ENCODE results near the gene KIAA1671.

Gene KIAA1671

DNA sequence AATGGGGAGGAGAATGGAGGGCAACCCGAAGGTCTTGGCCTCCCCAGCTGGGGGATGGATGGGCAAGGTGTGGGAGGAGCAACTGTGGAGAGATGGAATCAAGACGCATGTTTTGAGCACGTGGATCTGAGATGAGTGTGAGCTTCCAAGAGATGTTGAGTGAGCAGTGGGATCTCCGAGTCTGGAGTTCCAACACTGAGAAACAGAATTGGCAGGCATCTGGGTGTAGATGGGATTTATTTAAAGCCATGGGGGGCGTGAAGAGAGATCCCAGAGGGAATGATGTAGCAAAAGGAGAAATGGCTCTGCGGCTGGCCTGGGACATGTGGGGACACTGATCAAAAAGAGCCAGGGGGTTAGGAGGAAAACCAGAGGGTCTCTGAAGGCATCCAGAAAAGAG lies 95.6 kb downstream of the KIAA1671 start:
- Histone ChIP-seq H3K9ac (ENCODE audit: low read length) (no peak overlapping the region), H3K27me3 (ENCODE audit: control insufficient read depth, insufficient read depth, low read length) (no peaks in the 10 kb centered on the region), H3K36me3 (ENCODE audit: control insufficient read depth, insufficient read depth, low read length) (peaks cover 27% of the 10 kb centered on the region), H3K4me3 (ENCODE audit: low read depth, low read length) (no peak overlapping the region), H3K9me3 (ENCODE audit: control insufficient read depth, insufficient read depth, low read depth, low read length) (peaks cover 9% of the 10 kb centered on the region), H3K4me1 (ENCODE audit: control insufficient read depth, insufficient read depth, low read length) (no peaks in the 10 kb centered on the region), H3K27ac (ENCODE audit: low read depth, low read length) (no peak overlapping the region)

DNA sequence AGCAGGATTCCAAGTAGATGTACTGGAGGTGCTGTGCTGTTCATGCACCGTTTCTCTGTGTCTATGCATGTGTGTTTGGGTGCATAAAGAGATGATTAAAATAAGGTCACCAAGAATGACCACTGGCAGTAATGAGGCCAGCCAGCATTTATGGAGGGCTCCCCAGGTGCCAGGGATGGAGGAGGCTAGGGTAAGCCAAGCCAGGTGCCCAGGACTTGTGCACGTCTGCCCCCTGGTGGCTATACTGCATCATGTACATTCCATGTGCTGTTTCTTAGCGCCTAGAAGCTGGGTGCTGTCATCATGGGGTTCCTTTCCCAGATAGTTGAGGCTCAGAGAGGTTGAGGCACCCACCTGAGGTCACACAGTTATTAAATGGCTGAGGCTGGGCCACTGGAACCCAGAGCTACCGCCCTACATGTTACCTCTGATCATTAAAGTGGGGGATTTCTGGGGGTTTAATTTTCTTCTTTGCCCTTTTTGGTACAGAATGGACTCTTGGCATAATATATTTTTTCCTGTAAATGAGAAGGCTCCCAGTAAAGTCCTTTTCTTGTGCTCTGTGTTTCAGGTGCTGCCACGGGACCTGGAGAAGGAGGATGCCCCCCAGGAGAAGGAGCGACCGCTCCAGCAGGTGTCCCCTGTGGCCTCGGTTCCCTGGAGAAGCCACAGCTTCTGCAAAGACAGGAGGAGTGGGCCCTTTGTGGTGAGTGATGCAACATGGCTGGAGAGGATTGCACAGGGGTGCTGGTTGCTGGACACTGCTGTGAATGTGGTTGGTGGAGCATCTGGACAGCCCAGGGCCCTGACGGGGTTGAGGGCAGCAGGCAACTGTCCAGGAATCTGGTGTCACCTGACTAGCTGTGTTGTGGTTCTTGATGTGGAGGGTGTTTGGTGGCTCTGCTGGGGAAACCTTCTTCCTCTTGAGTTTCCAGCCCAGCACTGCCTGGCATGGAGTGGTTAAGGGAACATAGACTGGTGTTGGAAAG lies 96.4 kb downstream of the KIAA1671 start:
- Histone ChIP-seq H3K27ac (ENCODE audit: low read depth, low read length) (no peak overlapping the region), H3K36me3 (ENCODE audit: control insufficient read depth, insufficient read depth, low read length) (peaks cover 23% of the 10 kb centered on the region), H3K9ac (ENCODE audit: low read length) (no peak overlapping the region), H3K9me3 (ENCODE audit: control insufficient read depth, insufficient read depth, low read depth, low read length) (peaks cover 9% of the 10 kb centered on the region), H3K4me3 (ENCODE audit: low read depth, low read length) (no peak overlapping the region), H3K27me3 (ENCODE audit: control insufficient read depth, insufficient read depth, low read length) (no peaks in the 10 kb centered on the region), H3K4me1 (ENCODE audit: control insufficient read depth, insufficient read depth, low read length) (no peaks in the 10 kb centered on the region)

GRCh38 chr22:25049770-25050169 lies 97.3 kb downstream of the KIAA1671 start:
- Histone ChIP-seq H3K27me3 (ENCODE audit: control insufficient read depth, insufficient read depth, low read length) (no peaks in the 10 kb centered on the region), H3K36me3 (ENCODE audit: control insufficient read depth, insufficient read depth, low read length) (peaks cover 20% of the 10 kb centered on the region), H3K9ac (ENCODE audit: low read length) (no peak overlapping the region), H3K4me3 (ENCODE audit: low read depth, low read length) (no peak overlapping the region), H3K9me3 (ENCODE audit: control insufficient read depth, insufficient read depth, low read depth, low read length) (peaks cover 9% of the 10 kb centered on the region), H3K27ac (ENCODE audit: low read depth, low read length) (no peak overlapping the region), H3K4me1 (ENCODE audit: control insufficient read depth, insufficient read depth, low read length) (no peaks in the 10 kb centered on the region)

DNA sequence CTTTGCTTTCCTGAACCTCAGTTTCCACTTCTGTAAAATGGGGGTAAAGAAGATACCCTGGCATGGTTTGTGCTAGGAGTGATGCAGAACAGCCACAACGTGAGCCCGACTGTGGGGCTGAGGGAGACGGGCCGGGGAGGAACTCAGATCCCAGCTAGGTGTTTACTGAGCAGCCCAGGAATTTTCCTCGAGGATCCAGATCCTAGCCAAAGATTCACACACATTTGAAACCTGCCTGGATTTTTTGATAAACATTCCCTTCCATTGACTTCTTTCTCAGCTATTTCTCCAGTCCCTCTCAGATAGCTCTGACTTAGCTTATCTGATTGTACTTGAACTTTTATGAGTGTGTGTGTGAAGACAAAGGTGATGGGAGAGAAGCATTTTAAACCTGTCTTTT lies 98.0 kb downstream of the KIAA1671 start:
- H3K4me1 ChIP-seq (ENCODE audit: control insufficient read depth, insufficient read depth, low read length): no peaks in the 10 kb centered on the region
- H3K4me3 ChIP-seq (ENCODE audit: low read depth, low read length): no peak overlapping the region
- no peak overlapping the region for H3K9ac ChIP-seq (ENCODE audit: low read length)
- H3K27me3 ChIP-seq (ENCODE audit: control insufficient read depth, insufficient read depth, low read length): no peaks in the 10 kb centered on the region
- no peak overlapping the region for H3K27ac ChIP-seq (ENCODE audit: low read depth, low read length)
- peaks cover 20% of the 10 kb centered on the region for H3K36me3 ChIP-seq (ENCODE audit: control insufficient read depth, insufficient read depth, low read length)
- H3K9me3 ChIP-seq (ENCODE audit: control insufficient read depth, insufficient read depth, low read depth, low read length): peaks cover 9% of the 10 kb centered on the region

DNA sequence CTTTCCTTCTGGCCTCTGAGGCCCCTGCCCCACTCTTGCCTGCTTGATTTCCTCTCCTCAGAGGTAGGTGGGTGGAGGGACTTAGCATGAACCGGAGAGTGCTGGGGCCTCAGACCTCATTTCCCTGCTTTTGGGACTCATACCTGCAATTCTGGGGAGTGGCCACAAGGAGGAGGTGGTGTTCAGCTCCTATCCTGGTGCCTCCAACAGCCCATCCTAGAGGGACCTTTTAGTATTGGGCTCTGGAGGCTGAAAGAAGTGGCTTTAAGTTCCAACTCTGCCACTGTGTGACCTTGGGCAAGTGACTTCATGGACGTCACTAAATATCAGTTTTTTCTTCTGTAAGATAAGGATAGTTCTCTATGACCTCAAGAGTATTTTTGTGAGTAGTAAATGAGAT lies 98.6 kb downstream of the KIAA1671 start:
- Histone ChIP-seq H3K4me1 (ENCODE audit: control insufficient read depth, insufficient read depth, low read length) (no peaks in the 10 kb centered on the region), H3K27me3 (ENCODE audit: control insufficient read depth, insufficient read depth, low read length) (no peaks in the 10 kb centered on the region), H3K9me3 (ENCODE audit: control insufficient read depth, insufficient read depth, low read depth, low read length) (peaks cover 9% of the 10 kb centered on the region), H3K27ac (ENCODE audit: low read depth, low read length) (no peak overlapping the region), H3K9ac (ENCODE audit: low read length) (no peak overlapping the region), H3K4me3 (ENCODE audit: low read depth, low read length) (no peak overlapping the region), H3K36me3 (ENCODE audit: control insufficient read depth, insufficient read depth, low read length) (peaks cover 20% of the 10 kb centered on the region)

- H3K27ac ChIP-seq (ENCODE audit: low read depth, low read length): no peak overlapping the region
- no peaks in the 10 kb centered on the region for H3K27me3 ChIP-seq (ENCODE audit: control insufficient read depth, insufficient read depth, low read length)
- H3K9ac ChIP-seq (ENCODE audit: low read length): no peak overlapping the region
- peaks cover 9% of the 10 kb centered on the region for H3K9me3 ChIP-seq (ENCODE audit: control insufficient read depth, insufficient read depth, low read depth, low read length)
- peaks cover 20% of the 10 kb centered on the region for H3K36me3 ChIP-seq (ENCODE audit: control insufficient read depth, insufficient read depth, low read length)
- no peaks in the 10 kb centered on the region for H3K4me1 ChIP-seq (ENCODE audit: control insufficient read depth, insufficient read depth, low read length)
- no peak overlapping the region for H3K4me3 ChIP-seq (ENCODE audit: low read depth, low read length)
Observed at GRCh38 chr22:25051983-25052710, 99.6 kb downstream of the KIAA1671 start.

DNA sequence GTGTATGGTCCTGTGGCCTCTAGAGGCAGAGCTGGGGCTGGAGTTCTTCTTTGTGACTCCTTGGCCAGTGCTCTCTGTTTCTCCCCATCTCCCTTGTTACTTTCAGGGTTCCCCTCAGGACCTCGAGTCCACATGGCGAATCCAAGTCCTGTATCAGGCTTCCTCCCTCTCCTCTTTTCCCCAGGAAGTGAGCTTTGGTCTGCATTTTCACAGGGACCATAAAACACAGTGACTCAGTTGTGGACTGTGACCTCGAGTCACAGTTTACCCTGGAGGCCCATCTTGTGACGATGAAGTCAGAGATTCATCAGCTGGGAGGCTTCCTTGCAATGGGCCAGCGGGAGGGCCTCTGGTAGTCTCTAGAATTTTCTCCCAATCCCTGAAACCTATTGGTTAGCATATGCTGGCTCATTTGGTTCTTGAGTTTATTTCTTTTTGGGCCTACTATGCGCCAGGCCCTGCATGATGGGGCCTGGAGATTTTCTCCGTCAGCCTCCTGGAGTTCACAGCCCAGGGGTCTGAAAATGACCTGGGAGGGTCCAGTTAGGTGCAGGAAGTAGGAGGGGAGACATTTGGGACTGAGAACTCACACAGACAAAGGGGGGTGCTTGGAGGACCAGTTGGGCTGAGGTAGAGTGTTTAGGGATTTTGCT lies 100.8 kb downstream of the KIAA1671 start:
- Histone ChIP-seq H3K27ac (ENCODE audit: low read depth, low read length) (no peak overlapping the region), H3K9me3 (ENCODE audit: control insufficient read depth, insufficient read depth, low read depth, low read length) (peaks cover 9% of the 10 kb centered on the region), H3K36me3 (ENCODE audit: control insufficient read depth, insufficient read depth, low read length) (peaks cover 20% of the 10 kb centered on the region), H3K9ac (ENCODE audit: low read length) (no peak overlapping the region), H3K4me1 (ENCODE audit: control insufficient read depth, insufficient read depth, low read length) (no peaks in the 10 kb centered on the region), H3K27me3 (ENCODE audit: control insufficient read depth, insufficient read depth, low read length) (no peaks in the 10 kb centered on the region), H3K4me3 (ENCODE audit: low read depth, low read length) (no peak overlapping the region)

DNA sequence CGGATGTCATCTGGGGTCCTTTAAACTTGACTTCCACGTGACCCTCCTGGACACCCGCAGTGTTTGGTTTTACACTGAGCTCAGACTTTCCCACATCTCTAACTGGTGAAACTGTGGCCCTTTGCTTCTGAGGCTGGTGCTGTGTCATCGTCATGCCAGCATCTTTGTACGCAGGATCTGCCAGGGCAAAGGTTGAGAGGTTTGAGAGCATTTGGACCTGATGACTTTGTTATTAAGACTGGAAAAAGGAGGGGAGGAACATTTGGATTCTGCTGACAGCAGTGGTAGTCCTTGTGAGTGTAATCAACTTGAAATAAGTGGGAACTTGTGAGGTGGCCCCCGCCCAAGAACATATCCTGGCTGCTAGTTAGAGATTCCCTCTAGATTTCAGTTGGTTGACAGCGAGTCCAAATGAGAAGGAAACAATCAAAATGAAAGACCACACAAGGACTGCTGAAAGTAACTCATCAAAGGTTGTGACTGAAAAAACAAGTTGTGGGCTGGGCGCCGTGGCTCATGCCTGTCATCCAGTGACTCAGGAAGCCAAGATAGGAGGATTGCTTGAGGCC lies 102.5 kb downstream of the KIAA1671 start:
- Histone ChIP-seq H3K4me1 (ENCODE audit: control insufficient read depth, insufficient read depth, low read length) (no peaks in the 10 kb centered on the region), H3K4me3 (ENCODE audit: low read depth, low read length) (no peak overlapping the region), H3K27me3 (ENCODE audit: control insufficient read depth, insufficient read depth, low read length) (no peaks in the 10 kb centered on the region), H3K9ac (ENCODE audit: low read length) (no peak overlapping the region), H3K9me3 (ENCODE audit: control insufficient read depth, insufficient read depth, low read depth, low read length) (peaks cover 6% of the 10 kb centered on the region), H3K36me3 (ENCODE audit: control insufficient read depth, insufficient read depth, low read length) (peaks cover 10% of the 10 kb centered on the region), H3K27ac (ENCODE audit: low read depth, low read length) (no peak overlapping the region)

DNA sequence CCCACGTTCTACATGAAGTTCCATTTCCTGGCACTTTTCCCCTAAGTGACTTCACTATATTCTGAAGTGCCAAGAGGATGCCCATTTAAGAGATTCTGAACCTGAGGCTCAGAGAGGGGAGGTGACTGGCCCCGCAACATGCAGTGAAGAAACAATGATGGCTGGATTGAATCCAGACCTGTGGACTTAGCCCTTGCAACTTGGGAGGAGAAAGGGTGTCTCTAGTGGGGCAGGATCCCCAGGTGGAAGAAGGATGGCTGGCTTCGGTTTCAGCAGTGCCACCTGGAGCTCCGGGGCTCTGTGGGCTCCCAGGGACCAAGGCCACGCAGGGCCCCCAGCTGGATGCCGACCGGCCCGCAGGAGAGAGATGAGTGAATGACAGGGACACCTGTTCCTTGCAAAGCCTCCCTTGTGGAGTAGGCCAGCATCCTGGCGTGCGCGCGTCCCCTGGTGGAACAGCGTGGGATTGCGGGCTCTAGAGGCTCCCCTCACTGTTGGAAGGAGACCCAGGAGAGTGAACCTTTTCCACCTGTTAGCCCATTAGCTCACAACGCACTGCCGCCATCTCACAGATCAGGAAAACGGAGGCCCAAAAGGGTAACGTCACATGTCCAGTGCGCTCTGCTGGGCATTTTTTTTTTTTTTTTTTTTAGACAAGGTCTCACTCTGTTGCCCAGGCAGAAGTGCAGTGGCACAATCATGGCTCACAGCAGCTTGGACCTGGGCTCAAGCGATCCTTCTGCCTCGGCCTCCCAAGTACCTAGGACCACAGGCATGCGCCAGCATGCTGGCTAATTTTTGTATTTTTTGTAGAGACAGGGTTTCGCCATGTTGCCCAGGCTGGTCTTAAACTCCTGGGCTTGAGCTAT lies 104.7 kb downstream of the KIAA1671 start:
- H3K4me3 ChIP-seq (ENCODE audit: low read depth, low read length): no peak overlapping the region
- no peak overlapping the region for H3K27ac ChIP-seq (ENCODE audit: low read depth, low read length)
- no peaks in the 10 kb centered on the region for H3K9me3 ChIP-seq (ENCODE audit: control insufficient read depth, insufficient read depth, low read depth, low read length)

DNA sequence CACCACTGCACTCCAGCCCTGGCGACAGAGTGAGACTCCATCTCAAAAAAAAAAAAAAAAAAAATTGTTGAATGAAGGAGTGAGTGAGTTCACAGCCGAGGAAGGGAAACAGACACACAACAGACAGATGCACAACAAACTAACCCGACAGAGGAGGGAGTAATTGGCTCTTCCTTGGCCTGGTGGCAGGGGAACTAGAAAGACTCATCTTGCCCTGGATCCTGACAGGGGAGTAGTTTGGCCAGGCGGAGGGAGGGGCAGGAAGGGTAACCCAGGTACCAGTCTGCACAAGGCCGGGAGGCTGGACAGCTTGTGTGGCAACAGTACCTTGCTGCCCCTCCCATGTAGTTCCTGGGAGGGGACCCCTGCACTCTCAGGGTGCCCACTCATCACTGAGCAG lies 106.9 kb downstream of the KIAA1671 start:
- Histone ChIP-seq H3K4me1 (ENCODE audit: control insufficient read depth, insufficient read depth, low read length) (peaks cover 12% of the 10 kb centered on the region), H3K27me3 (ENCODE audit: control insufficient read depth, insufficient read depth, low read length) (no peaks in the 10 kb centered on the region), H3K9me3 (ENCODE audit: control insufficient read depth, insufficient read depth, low read depth, low read length) (no peaks in the 10 kb centered on the region), H3K4me3 (ENCODE audit: low read depth, low read length) (no peak overlapping the region), H3K9ac (ENCODE audit: low read length) (no peak overlapping the region), H3K36me3 (ENCODE audit: control insufficient read depth, insufficient read depth, low read length) (no peaks in the 10 kb centered on the region), H3K27ac (ENCODE audit: low read depth, low read length) (no peak overlapping the region)

More for the DNA sequence above, 104.7 kb downstream of the KIAA1671 start:
- Histone ChIP-seq H3K36me3 (ENCODE audit: control insufficient read depth, insufficient read depth, low read length) (no peaks in the 10 kb centered on the region; the same call in 1 of the 2 replicates), H3K4me1 (ENCODE audit: control insufficient read depth, insufficient read depth, low read length) (peaks cover 9% of the 10 kb centered on the region), H3K27me3 (ENCODE audit: control insufficient read depth, insufficient read depth, low read length) (no peaks in the 10 kb centered on the region), H3K9ac (ENCODE audit: low read length) (no peak overlapping the region)

All from HUES6 (cell line).